ENCODE measurements around the gene PHF13. TPM values are rescaled to one million over a fixed set of nuclear protein-coding genes. Genes with fewer than 3 reads are reported as not detected.

PHF13 gene
- total and polyA plus RNA-seq, 9 of the 15 experiments (the other 6 are each of a cell fraction or from before 2014, with no cell fraction given), result 1.8 to 36.1 (median 11.7) TPM

DNA sequence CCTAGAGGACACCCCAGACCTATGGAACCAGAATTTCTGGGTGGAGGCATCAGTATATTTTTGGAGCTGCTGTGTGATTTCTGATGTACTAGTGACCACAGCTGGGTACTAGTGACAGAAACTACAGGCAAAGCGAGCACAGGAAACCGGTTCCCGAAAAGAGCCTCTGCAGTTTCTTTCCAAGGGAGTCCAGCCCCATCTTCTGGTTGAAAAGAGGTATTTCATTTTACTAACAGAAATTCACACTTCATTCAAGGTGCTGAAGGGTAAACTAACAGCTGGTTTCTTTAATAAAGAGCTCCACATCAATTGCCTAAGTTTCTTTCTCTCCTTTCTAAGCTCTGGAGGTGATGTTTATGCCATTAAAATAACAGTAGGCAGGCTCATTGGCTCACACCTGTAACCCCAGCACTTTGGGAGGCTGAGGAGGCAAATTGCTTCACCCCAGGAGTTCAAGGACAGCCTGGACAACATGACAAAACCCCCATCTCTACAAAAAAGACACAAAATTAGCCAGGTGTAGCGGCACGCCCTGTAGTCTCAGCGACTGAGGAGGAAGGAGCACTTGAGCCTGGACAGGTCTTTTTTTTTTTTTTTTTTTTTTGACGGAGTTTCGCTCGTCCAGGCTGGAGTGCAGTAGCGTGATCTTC is 33.1 kb downstream of the PHF13 start (continued):
- TF ChIP-seq MBD1 (CRISPR knock-in tag; IDR thresholded peaks at IDR 0.05) (no peak), NCOA4 (IDR thresholded peaks at IDR 0.05; ENCODE audit: partially characterized antibody) (no peak), RAD21 (CRISPR knock-in tag; conservative IDR thresholded peaks at IDR 0.05 in 1 of 2, IDR thresholded peaks at IDR 0.05 in 1 of 2) (peak; percentile 73 to 76), YY1 (IDR thresholded peaks at IDR 0.05; ENCODE audit: borderline replicate concordance in 1 of 3, control insufficient read depth in 1 of 3, extremely low read depth in 1 of 3, insufficient read depth in 3 of 3, insufficient read length in 1 of 3, insufficient replicate concordance in 2 of 3, low read depth in 1 of 3, low read length in 2 of 3) (no peak), MEF2A (IDR thresholded peaks at IDR 0.05; ENCODE audit: control insufficient read depth, low read depth, low read length) (no peak), TAF15 (IDR thresholded peaks at IDR 0.05; ENCODE audit: low read depth, low read length) (no peak), ZNF318 (IDR thresholded peaks at IDR 0.05; ENCODE audit: borderline replicate concordance in 1 of 2, low read depth in 1 of 2) (no peak), BHLHE40 (IDR thresholded peaks at IDR 0.05; ENCODE audit: low read length) (no peak), SP1 (CRISPR knock-in tag; IDR thresholded peaks at IDR 0.05) (no peak)

Data from K562 (cell line).